ENCODE measurements around the gene IQSEC1.

Gene IQSEC1

DNA sequence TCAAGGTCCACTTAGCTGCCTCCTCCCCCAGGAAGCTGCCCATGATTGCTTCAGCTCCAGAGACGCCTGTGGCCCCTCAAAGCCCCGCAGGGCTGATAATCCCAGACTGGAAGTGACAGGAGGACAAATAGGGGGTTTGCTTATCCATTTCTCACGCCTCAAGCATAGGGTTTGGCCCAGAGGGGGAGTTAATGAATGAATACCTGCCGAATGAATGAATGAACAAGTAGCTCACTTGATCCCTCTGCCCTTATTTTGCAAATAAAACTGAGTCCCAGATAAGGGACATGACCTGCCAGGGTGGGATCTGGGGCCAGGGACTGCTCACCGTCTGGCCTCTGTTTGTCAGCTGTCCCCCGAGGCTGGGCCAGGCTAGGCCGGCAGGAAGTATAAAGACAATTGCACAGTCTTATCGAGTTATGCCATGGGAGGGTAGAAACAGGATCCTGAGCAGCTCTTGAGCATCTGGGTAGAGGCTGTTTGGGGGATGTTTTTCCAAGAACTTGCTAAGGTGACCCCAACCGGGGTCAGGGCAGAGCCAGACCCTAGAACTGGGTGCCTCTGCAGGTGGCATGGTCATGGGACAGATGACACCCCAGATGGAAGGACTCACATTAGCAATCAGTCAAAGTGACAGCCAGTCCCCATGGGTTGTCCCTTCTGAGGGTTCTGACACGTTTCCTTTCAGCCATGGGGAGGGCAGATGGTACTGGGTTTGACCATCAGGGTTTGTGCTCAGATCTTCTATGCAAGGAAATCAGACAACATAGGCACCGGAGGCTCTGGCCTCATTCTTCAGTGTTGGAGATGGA lies 45.0 kb downstream of the IQSEC1 start:
- no peak for DNase-seq (ENCODE audit: low spot score)

DNA sequence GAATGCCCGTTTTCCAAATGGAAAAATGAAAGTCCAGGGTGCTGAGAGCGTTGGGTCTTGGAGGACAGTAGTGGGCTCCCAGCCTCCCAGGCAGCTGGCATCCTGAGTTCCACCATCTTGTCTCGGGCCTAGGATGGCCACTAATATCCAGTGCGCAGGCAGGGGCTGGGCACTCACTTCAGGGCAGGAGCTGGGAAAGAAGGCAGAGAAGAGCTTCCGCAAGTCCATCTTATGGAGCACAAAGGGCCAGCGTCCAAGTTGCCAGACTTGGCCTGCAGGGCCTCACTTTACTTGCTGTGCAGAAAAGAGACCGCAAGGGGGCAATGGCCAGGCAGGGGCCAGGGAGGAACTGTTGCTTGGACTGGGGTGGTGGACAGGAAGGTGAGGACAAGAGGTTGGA lies 46.1 kb downstream of the IQSEC1 start:
- DNase-seq (ENCODE audit: low spot score) = no peak

DNA sequence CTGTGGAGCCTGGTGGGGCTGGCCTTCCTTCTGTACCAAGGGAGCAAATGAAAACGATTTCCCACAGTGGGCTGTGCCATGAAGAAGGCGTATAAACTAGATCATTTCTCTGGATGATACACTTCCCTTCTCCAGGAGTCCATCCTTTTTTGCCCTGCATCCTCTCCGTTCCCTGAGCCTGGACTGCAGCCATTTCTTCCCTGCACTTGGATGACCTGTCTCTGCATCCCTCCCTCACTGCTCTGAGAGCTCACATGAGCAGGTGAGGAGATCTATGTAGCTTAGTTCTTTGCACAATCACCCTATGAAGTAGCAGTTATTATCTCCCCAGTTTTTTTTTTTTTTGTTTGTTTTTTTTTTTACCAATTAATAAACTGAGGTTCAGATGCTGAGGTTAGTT lies 46.7 kb downstream of the IQSEC1 start:
- no peak for DNase-seq (ENCODE audit: low spot score)

DNA sequence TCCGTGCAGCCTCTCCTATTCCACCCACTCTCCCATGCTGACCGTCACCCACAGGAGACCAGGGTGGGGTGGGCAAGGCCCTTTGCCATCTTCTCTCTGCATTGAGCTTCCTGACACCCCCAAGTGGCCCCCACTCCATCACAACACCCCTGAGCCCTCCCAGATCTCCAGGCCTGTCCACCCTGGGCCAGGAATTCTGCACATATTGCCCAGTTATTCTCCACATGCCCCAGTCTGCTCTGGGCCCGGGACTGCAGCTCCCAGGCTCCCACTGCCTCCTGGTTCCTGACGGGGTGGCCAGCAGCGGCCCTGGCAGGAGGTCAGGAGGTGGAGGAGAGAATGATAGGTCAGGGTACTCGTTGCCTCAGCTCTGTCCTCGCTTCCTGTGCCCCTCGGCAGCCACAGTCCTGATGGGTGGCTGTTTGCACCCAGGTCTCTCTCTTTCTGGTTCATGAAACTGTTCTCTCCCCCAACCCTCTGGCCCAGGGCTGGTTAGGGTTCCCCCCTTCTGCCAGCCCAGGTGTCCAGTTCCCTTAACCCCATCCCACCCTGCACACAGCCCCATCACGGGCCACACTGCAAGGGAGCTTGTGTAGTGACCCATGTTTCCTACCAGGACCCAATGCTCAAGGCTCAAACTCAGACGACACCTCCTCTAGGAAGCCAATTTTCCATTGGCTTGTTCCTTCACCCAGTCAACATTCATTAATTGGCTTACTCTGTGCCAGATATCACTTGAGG lies 47.3 kb downstream of the IQSEC1 start:
- DNase-seq (ENCODE audit: low spot score) = no peak

DNA sequence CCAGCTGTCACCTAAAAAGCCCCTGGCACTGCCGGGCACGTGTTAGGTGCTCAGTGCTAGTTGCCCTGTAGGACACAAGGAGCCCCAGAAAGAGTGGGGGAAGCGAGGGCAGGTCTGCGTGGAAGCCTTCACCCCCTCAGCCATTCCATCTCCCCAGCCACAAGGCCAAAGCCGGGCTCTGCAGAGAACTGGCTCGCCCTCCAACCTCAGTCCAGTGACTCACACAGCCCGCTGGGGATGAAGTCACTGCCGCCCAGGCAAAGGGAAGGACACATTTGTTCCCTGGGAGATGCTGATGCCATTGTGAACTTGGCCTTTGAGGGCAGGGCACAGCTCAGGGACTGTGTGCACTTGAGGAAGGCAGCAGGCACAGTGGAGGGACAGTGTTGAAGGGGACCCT lies 48.1 kb downstream of the IQSEC1 start:
- DNase-seq (ENCODE audit: low spot score) = no peak

DNA sequence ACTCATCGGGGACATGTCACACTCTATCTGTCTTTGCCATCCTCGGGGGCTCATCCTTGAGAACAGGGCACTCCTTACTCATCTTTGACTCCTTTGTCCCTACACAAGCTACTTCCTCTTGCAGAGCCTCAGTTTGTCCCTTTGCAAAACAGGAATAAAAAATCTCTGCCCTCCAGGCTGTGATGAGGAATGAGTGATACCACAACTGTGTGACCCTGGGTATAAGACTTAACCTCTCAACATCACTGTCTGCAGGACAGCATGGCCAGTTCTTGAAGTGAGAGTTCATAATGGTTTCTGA lies 48.5 kb downstream of the IQSEC1 start:
- DNase-seq (ENCODE audit: low spot score) = no peak

DNA sequence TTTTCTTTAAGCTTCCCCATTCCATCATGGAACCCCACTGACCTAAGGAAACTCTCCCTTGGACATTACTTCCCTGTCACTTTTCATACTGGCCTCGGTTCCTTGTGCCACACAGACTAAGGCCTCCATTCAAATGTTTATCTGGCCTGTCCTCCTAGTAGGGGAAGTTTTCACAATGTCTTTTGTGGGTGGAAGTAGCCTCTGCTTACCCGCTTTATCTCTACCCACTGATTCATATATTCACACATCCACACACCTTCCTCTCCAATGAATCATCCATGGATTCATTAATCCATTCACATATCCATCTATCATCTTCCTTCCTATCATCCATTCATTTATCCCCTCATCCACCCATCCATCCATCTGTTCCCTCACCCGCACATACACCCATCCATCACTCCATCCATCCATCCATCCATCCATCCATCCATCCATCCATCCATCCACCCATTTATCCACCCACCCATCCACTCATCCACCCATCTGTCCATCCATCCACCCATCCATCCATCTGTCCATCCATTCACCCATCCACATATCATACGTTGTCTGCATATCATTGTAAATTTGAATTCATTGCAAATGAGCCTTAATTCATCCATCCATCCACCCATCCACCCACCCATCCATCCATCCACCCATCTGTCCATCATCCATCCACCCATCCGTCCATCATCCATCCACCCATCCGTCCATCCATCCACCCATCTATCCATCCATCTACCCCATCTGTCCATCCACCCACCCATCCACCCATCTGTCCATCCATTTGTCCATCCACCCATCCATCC lies 49.1 kb downstream of the IQSEC1 start:
- DNase-seq (ENCODE audit: low spot score) = no peak

DNA sequence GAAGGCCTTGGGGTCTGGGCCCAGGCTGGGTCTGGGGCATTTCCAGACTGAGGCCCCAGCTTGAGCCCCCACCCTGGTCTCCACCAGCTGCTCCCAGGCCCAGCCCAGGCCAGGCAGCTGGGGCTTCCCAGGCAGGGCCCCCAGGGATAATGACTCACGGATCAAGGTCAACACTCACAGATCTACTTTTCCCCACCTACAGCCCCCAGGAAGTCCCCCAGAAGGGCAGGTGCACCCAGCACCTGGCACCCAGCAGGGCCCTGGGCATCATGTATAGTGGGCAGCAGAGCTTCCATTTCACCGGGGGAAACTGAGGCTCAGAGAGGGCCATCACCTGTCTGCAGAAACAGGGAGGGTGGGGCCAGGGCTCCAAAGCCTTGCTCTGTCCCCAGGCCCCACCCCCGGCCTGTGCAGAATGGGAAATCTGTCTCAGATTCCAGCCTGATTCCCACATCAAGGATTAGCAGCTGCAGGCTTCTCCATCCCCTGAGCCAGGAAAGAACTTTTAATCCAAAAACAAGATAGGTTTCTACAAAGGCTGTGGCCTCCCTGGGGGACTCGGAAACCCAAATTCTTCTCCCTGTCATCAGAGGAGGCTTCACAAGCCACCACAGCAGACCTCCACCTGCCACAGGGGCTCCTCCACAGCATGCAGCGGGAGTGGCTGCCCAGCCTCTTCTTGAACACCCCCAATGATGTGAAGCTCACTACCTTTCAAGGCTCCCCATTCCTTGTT lies 49.8 kb downstream of the IQSEC1 start:
- no peak for DNase-seq (ENCODE audit: low spot score)

DNA sequence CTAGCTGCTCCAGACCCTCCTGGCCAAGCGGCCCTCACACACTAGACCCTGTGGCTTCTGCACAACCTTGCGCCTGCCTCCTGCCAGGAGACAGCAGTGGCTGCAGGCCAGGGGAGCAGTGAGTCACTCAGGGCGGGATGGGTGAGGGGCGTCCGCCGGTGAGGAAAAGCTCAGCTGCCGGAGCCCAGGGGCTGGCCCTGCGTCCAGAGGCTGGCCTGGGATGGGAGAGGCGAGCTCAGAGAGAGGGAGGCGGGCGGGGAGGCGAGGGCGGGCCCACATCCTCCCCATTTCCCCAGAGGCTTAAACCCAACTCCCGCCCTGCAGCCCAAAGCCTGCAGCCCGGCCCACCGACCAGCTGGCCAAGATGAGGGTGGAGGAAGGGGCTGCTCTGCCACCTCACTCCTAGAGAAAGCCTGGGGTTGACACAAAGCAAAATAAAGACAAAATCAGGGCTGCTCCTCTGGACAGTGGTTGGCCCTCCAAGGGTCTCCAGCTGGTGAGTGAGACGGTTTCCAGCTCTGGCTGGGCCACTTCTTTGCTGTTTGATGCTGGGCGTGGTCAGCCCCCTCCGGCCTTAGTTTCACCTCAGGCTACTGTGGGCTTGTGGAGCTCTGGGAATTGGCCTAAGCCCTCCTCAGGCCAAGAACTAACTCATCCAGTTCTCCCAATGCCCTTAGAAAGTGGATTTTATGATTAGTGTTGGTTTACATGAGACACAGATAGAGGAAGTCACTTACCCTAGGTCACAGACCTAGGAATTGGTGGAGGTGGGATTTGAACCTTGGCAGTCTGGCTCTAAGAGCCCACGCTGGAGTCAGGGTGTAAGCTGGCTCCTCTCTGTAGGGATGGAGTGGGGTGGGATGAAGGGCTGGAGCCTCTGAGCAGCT lies 50.6 kb downstream of the IQSEC1 start:
- DNase-seq (ENCODE audit: low spot score) = no peak

DNA sequence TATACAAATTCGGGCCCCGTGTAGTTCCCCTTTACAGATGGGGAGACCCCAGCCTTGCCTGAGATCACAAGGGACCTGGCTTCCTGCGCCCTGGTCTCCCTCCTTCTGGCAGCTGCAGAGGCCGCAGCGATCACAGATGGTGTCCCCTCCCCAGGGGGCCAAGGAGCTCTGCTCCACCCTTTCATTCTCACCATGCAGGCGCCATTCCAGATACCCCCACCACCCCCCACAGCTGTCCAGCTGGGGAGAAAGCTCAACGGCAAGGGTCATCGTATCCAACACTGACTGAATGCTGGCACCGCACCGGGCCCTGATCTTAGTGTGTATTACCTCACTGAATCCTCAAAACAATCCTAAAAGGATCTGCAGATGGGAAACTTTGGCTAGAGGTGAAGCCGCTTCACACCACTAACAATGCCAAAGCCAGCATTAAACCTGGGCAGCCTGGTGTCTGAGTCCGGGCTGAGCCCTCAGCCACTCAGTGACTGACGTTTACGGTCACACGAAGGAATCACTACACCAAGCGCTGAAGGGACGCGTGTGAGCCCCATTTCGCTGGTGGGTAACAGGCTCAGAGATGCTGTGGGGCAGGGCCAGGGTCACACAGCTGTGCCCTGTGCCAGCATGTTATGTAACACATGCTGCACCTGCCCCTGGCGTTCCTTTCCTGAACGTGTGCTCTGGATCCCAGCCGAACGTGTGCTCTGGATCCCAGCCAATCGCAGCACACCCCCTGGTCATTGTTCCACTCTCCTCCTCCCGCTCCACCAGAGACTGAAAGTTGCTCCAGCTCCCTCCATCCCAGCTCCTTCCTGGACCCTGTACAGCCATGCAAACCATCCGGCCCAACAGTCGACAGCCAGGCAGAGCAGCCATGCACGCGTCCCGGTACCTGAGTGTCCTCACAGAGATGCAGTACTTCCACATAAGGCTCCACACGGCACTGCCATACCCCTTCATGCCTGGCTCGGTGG lies 51.8 kb downstream of the IQSEC1 start:
- no peak for DNase-seq (ENCODE audit: low spot score)

DNA sequence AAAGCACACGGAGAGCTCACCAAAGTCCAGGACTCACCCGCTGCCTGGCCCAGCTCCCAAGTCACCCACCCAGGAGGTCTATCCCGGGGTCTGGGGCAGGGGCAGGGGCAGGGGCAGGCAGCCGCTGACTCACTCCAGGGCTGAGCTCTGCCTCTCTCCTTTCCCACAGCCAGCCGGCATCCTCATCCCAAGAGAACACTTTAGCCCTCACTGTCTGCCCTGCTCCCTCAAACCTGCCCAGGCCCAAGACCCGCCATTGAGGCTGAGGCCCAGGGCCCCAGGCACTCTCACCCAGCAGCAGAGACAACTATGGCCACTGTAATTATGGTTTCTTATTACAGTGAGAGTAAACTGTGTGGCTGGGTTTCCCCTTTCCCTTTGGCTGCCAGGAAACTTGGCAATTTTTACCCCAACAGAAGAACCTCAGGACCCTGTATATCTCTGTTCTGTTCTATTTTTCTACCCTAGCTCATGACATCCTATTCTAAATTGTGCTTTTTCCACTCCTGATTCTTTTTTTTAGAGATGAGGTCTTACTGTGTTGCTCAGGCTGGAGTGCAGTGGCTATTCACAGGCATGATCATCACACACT lies 53.0 kb downstream of the IQSEC1 start:
- no peak for DNase-seq (ENCODE audit: low spot score)

DNA sequence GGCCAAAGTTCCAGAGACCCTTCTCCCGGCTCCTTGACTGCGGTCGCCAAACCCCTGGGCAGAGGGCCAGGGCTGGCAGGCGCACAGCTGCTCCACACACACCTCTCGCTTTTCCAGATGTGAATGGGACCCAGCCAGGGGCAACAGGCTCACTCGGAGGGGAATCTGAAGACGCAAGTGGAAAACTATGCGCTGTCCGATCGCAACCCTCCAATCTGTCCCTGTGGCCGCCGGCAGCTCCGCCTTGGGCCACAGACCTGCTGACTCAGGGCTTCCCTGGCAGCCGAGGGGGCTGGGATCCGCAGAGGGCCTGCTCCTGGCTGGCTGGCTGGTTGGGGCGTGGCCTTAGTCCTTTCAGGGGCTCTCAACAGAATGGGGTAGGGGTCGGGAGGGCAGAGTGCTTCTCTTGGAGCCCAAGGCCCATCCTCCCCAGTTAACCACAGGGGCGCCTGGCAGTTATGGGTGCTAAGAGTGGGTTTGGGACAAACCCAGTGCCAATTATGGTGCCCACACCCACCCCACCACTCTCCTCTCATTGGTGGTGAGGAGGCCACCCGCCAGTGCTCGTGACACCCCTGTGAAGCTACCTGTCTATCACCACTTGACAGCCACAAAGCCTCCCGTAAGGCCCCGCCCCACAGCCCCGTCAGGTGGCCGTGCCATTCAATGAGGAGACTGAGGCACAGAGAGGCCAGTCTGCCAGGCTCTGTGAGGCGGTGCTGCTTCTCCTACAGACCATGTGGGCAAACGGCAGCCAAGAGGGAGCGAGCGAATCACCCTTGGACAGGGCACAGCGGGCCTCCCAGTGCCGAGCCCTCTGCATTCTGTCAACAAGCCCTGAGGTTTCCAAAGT lies 53.8 kb downstream of the IQSEC1 start:
- DNase-seq (ENCODE audit: low spot score) = no peak

DNA sequence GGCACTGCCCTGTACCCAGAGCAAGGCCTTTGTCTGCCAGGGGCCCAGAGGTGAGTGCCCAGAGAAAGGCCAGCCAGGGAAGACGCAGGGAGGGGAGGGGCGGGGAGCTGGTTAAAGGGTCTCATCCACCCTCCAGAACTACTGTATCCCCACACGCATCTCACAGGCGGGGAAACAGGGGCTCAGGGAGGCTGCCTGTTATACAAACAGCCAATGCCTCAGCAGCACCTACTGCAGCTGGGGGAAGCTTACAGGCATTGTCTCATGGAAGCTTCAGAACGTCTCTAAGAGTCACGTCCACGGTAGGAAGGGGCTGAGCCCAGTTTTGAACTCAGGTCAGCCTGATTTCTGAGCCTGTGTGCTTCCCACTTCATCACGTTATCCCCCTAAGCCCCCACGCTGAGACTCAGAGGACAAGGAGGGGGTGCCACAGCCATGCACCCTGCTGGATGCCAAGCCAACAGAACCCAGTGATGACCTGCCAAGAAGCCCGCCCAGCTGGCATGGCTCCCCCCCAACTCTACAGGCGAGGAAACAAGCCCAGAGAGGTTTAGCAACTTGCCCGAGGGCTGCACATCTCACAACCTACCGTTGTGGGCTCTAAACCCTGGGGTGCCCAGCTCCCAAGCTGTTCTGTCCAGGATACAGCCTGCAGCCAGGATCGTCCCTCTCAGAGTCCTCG lies 54.5 kb downstream of the IQSEC1 start:
- DNase-seq (ENCODE audit: low spot score) = no peak

DNA sequence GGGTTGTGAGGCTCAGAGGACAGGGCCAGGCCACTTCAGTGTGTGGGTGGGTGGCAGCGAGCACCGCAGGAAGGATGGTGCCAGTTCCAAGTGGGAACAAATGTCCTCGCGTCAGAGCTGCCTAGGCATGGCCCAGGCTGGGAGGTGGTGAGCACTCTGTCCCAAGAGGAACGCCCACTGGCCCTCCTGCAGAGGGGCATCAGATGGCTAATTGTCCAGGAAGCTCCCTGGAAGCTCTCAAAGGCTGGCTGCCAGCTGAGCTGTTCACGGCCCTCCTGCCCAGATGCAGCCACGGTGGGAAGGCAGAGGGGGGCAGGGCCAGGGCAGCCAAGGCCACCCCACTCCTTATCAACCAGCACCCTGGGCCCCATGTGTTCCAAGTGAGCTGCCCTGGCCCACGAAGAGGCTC lies 55.2 kb downstream of the IQSEC1 start:
- no peak for DNase-seq (ENCODE audit: low spot score)

DNA sequence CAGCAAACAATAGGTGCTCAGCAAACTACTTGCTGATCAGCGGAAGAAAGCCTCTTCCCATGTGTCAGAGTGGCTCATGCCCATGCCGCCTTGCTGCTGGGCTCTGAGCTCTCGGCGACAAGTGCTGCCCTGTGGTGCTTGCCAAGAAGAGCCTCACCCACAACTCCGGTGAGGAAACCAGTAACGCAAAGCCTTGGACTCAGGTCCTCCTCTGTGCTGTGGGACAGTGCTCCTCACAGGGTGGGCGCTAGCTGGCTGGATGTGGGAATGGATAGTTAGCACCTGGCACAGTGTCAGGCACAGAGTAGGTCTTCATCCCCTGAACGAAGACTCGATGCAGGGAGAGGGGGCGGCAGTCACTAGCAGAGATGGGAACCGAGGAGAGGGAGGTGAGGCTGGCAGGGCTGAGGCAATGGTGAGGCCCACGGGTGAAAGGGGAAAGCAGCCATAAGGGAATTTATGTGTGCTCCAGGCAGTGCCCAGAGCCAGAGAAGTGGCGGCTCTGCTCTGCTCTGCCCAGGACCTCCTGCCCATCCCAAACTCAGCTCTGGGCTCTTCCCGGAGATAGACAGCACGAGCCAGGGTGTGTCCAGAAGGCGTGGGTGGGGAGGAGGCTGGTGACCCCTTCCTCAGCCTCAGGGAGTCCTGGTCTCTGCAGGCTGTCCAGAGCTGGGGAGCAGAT lies 55.7 kb downstream of the IQSEC1 start:
- no peak for DNase-seq (ENCODE audit: low spot score)

DNA sequence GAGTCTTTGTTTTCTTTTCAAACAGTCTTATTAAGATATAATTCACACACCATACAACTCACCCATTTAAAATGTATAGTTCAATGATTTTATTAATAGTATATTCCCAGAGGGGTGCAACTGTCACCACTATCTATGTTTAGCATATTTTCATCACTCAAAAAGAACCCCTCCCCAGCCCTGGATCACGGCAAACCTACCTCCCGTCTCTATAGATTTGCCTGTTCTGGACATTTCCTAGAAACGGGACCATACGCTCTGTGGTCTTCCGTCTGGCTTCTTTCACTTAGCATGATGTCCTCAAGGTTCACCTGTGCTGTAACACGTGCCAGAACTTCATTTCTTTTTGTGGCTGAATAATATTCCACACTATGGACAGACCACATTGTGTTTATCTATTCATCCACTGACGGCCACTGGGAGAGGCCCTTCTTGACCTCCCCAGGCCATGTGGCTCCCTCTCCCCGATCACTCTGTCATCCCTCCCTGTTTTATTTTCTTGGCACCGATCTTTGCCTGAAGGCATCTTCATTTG lies 56.4 kb downstream of the IQSEC1 start:
- no peak for DNase-seq (ENCODE audit: low spot score)

DNA sequence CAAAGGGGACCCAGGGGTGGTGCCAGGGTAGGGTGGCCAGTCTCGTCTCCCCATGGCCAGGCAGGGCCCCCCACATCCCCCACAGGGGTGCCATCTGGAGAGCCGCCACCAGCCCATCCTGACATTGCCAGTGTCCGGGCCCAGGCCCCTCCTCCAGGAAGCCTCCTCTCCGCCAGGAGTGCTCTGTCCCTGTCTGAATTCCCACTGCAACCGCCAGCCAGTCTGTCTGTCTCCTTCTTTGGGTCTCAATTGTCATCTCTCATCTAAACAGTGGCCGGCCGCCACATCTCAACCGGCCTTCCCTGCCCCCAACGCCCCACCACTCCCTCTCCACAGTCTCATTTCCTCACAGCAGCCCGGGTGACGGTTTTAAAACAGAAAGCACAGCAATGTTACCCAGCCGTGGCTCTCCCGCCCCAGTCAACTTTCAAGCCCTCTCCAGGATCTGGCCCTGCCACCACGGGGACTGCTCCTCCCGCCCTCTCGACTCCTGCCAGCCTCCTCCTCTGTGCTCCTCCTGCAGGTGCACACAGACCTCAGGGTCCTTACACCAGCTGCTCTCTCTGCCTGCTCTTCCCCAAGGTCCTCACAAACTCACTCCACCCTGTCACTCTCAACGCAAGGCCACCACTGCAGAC lies 57.0 kb downstream of the IQSEC1 start:
- DNase-seq (ENCODE audit: low spot score) = no peak
